NT2/D1 (cell line): ENCODE data around the gene TSC22D2.

Experiments used
- DNase-seq: peaks from one replicate; pipeline ENCODE4 v3.0.0-alpha.2; 2011; ENCODE audit warnings: low read depth, low spot score
- H3K27me3 ChIP-seq: 2 replicates; pipeline ENCODE4 v1.6.0; 2011; ENCODE audit warnings: mild to moderate bottlenecking; ENCODE audit not compliant: insufficient read length, insufficient read depth
- H3K36me3 ChIP-seq: 2 replicates; pipeline ENCODE4 v1.6.1; 2011; ENCODE audit warnings: mild to moderate bottlenecking, low read length, mixed read lengths; ENCODE audit not compliant: insufficient read depth, insufficient read length
- H3K4me1 ChIP-seq: 2 replicates; pipeline ENCODE4 v1.5.1; 2011; ENCODE audit not compliant: insufficient read depth, insufficient read length
- H3K4me3 ChIP-seq: 2 replicates; pipeline ENCODE4 v1.5.1; 2011; ENCODE audit warnings: low read depth; ENCODE audit not compliant: insufficient read length
- H3K9ac ChIP-seq: 2 replicates; pipeline ENCODE4 v1.6.0; 2011; ENCODE audit warnings: low read depth; ENCODE audit not compliant: insufficient read length
- H3K9me3 ChIP-seq: 2 replicates; pipeline ENCODE4 v1.5.1; 2011; ENCODE audit warnings: mild to moderate bottlenecking, low read length; ENCODE audit not compliant: insufficient read depth
- SUZ12 ChIP-seq: IDR thresholded peaks from 2 replicates; pipeline ENCODE4 v1.6.1; 2011; ENCODE audit not compliant: insufficient read length, insufficient read depth; ENCODE audit errors: extremely low read depth
- YY1 ChIP-seq: IDR thresholded peaks from 2 replicates; pipeline ENCODE4 v1.6.1; 2011; ENCODE audit not compliant: insufficient read length, insufficient read depth
- ZNF274 ChIP-seq: IDR thresholded peaks from 2 replicates; pipeline ENCODE4 v1.6.1; 2011; ENCODE audit warnings: mild to moderate bottlenecking, low read depth, low read length

The TSC22D2 gene

DNA sequence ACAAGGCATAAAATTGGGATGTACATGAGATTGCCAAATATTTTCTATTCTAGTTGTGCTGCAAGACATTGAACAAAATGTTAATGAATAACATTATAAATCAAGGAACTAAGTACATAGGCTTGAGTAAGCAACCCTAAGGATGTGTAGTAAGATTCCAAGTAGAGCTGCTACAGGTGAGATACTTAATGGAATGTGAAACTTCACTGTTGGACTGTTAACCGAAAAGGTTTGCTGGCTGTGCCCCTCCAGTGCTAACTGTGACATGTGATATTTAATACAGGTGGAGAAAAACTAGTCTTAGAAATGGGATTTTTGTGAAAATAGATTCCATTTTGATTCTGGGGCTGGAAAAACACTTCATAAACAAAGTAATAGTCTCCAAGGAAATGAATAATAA, 52.4 kb downstream of the TSC22D2 start:
- peaks cover 34% of the 10 kb centered on the region for H3K36me3 ChIP-seq
- H3K9me3 ChIP-seq = no peaks in the 10 kb centered on the region
- H3K9ac ChIP-seq = no peak overlapping the region
- no peak overlapping the region for H3K4me3 ChIP-seq
- TF ChIP-seq ZNF274 (no peak), YY1 (no peak), SUZ12 (no peak)
- H3K27me3 ChIP-seq = no peaks in the 10 kb centered on the region
- no peak for DNase-seq
- no peaks in the 10 kb centered on the region for H3K4me1 ChIP-seq

DNA sequence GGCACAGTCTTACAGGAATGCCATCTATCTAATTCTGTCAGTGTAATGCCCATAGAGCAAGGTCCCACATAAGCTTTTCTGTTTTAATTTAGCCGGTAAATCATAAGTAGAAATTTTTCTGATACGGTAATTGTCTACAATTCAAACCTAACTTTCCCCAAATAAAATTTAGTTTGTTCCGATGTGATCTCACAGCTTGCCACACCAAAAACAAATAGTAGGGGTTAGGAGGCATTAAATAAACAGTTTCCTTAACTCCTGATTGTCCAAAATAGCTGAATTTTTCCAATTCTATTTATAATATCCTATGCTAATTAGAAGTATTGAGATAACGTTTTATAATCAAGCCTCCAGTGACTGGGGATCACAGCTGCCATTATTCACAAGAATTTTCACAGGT, 53.3 kb downstream of the TSC22D2 start:
- no peaks in the 10 kb centered on the region for H3K27me3 ChIP-seq
- H3K4me3 ChIP-seq = no peak overlapping the region
- no peaks in the 10 kb centered on the region for H3K4me1 ChIP-seq
- H3K9me3 ChIP-seq = no peaks in the 10 kb centered on the region
- TF ChIP-seq ZNF274 = no peak
- no peak for TF ChIP-seq SUZ12
- TF ChIP-seq YY1 = no peak
- DNase-seq = no peak
- H3K9ac ChIP-seq = no peak overlapping the region
- H3K36me3 ChIP-seq = peaks cover 34% of the 10 kb centered on the region

DNA sequence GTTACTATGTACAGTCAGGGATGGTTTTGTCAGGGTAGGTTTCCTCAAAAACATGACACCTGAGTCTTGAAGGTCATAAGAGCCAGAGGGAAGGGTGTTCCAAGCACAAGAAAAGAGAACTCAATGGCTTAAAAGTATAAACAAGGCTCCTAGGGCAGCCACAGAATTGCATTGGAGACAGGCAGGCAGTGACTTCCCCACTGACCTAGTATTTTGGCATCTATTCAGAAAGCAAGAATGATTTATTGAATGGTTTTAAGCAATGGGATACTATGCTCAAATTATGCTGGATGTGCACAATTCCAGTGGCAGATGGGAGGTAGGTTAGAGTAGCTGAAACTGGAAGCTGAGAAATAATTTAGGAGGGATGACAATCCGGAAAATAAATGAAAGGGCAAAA, 54.0 kb downstream of the TSC22D2 start:
- no peak overlapping the region for H3K4me3 ChIP-seq
- no peak overlapping the region for H3K9ac ChIP-seq
- no peak for DNase-seq
- peaks cover 28% of the 10 kb centered on the region for H3K36me3 ChIP-seq
- no peak for TF ChIP-seq SUZ12
- no peak for TF ChIP-seq YY1
- H3K4me1 ChIP-seq = no peaks in the 10 kb centered on the region
- H3K27me3 ChIP-seq = no peaks in the 10 kb centered on the region
- no peaks in the 10 kb centered on the region for H3K9me3 ChIP-seq

DNA sequence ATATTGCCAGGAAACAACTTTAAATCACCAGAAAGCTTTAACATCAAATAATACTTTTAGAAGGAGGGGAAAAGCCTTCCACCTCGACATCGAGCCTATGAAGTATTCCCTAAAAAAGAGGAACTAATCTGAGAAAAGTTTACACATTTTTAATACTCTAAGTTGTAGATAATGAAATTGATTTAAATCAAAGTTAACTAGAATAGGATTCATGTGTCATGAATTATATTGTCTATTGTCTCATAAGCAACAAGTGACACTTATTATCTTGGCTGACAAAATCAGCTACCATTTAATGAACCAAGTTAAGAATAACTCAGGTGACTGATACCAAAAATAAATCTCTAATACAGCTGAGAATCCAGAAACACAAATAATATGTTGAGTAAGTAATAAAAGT, 56.6 kb downstream of the TSC22D2 start:
- no peak for TF ChIP-seq ZNF274
- TF ChIP-seq SUZ12 = no peak
- TF ChIP-seq YY1 = no peak
- Histone ChIP-seq H3K27me3 (no peaks in the 10 kb centered on the region), H3K9me3 (no peaks in the 10 kb centered on the region), H3K4me3 (no peak overlapping the region), H3K4me1 (no peaks in the 10 kb centered on the region), H3K9ac (no peak overlapping the region), H3K36me3 (peaks cover 2% of the 10 kb centered on the region)
- no peak for DNase-seq

DNA sequence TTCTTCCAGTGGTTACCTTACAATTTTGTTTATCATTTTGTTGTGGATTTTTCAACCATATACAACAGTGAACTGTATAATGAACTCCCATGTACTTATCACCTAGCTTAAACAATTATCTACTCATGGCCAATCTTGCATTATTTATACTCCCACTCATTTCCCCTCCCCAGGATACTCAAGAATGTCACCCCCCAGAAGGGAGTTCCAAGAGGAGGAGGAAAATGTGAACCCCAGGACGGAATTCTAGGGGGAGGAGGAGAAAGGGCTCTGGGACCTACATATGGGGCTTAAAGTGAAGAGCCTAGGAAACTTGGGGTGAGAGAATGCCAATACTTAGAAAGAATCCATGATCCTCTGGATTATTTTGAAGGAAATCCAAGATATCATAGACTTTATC, 59.3 kb downstream of the TSC22D2 start:
- no peaks in the 10 kb centered on the region for H3K4me1 ChIP-seq
- H3K9me3 ChIP-seq = no peaks in the 10 kb centered on the region
- H3K9ac ChIP-seq = no peak overlapping the region
- no peaks in the 10 kb centered on the region for H3K27me3 ChIP-seq
- H3K36me3 ChIP-seq = no peaks in the 10 kb centered on the region
- DNase-seq = no peak
- TF ChIP-seq ZNF274 = no peak
- TF ChIP-seq SUZ12 = no peak
- no peak for TF ChIP-seq YY1
- H3K4me3 ChIP-seq = no peak overlapping the region

DNA sequence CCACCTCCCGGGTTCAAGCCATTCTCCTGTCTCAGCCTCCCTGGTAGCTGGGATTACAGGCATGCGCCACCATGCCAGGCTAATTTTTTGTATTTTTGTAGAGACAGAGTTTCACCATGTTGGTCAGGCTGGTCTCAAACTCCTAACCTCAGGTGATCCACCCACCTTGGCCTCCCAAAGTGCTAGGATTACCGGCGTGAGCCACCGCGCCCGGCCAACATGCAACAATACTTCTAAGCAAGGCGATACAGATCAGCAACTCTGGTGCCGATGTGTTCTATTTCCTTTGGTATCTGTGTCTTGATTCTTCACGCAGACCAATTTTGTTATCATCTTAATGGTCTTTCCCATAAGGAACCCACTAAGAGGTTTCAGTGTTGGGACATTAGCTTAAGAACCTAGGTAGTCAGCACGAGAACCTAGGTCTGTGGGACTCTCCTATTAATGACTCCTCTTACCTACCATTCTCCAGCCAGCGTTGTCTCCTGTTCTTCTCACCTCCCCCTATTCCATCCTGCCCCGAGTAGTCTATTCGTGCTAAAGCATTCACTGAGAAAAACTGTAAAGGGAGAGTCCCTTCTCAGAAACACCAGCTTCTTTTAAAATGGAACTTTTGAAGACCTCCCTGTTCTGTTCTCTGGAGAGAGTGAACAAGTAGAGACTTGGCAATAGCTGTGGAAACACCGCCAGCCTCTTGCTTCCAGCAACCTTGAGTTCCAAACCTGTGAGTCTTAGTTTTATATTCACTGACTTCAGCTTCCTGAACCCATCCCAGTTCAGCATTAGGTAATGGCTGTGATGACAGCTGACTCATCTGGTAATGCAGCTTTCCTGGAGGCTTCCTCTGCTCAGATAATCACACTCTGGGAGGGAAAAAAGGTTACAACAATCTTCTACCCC, 61.2 kb downstream of the TSC22D2 start:
- no peak overlapping the region for H3K4me3 ChIP-seq
- peak; percentile 18 for DNase-seq
- no peaks in the 10 kb centered on the region for H3K27me3 ChIP-seq
- H3K9ac ChIP-seq = no peak overlapping the region
- TF ChIP-seq SUZ12 (no peak), ZNF274 (no peak), YY1 (no peak)
- H3K4me1 ChIP-seq = no peaks in the 10 kb centered on the region
- H3K36me3 ChIP-seq = no peaks in the 10 kb centered on the region
- no peaks in the 10 kb centered on the region for H3K9me3 ChIP-seq

DNA sequence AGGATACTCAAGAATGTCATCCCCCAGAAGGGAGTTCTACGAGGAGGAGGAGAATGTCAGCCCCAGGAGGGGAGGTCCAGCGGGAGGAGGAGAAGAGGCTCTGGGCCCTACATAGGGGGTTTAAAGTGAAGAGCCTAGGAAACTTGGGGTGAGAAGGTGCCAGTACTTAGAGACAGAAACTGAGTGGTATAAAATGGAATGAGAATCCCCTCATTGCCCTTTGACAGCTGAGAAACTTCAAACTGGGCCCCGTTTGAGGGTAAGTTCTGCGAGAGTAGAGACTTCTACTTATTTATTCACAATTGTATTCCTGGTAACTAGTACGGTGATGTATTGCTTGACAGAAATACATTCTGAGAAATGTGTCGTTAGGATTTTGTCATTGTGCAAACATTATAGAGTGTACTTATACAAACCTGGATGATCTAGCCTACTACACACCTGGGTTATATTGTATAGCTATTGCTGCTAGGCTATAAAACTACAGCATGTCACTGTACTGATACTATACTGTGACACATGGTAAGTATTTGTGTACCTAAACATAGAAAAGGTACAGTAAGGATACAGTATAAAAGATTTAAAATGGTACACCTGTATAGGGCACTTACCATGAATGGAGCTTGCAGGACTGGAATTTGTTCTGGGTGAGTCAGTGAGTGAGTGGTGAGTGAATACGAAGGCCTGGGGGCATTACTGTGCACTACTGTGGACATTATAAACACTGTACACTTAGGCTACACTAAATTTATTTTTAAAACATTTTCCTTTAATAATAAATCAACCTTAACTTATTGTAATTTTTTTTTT, 62.0 kb downstream of the TSC22D2 start:
- TF ChIP-seq YY1 (no peak), SUZ12 (no peak)
- Histone ChIP-seq H3K4me1 (no peaks in the 10 kb centered on the region), H3K36me3 (no peaks in the 10 kb centered on the region), H3K9me3 (no peaks in the 10 kb centered on the region), H3K9ac (no peak overlapping the region), H3K4me3 (no peak overlapping the region), H3K27me3 (no peaks in the 10 kb centered on the region)
- DNase-seq = no peak
